ENCODE results near the gene BDH1.

Gene BDH1

GRCh38 chr3:197460639-197461038, 95.1 kb downstream of the BDH1 start:
- no peak for DNase-seq (ENCODE audit: low read depth)

GRCh38 chr3:197460002-197460401, 95.8 kb downstream of the BDH1 start:
- no peak for DNase-seq (ENCODE audit: low read depth)

Measured in stimulated activated CD4-positive, alpha-beta T cell treated with anti-CD3 and anti-CD28 coated beads, Interleukin-2, amount 100 ng/mL, for 4 hours (primary cell).